H9 (cell line): ENCODE data around the gene ALDH1A2. TPM values are rescaled to one million over a fixed set of nuclear protein-coding genes. Genes with fewer than 3 reads are reported as not detected.

Source experiments
- DNase-seq: peaks from one replicate; pipeline ENCODE4 v3.0.0-alpha.2; 2017
- H2AFZ ChIP-seq: one replicate; pipeline ENCODE4 v1.6.1; 2013; ENCODE audit warnings: mild to moderate bottlenecking, low read length, control low read depth, moderate library complexity
- H2AK5ac ChIP-seq: 2 replicates; pipeline ENCODE4 v1.6.1; 2013; ENCODE audit warnings: low read length, control low read depth, mixed read lengths; ENCODE audit not compliant: insufficient read length
- H2BK120ac ChIP-seq: one replicate; pipeline ENCODE4 v1.6.1; 2013; ENCODE audit warnings: low read depth, mild to moderate bottlenecking, low read length, control low read depth, inconsistent platforms; ENCODE audit not compliant: poor library complexity, severe bottlenecking
- H2BK12ac ChIP-seq: 2 replicates; pipeline ENCODE4 v1.6.1; 2013; ENCODE audit warnings: low read length, control low read depth, mixed read lengths, low read depth; ENCODE audit not compliant: insufficient read length
- H2BK15ac ChIP-seq: 2 replicates; pipeline ENCODE4 v1.6.1; 2013; ENCODE audit warnings: low read depth, low read length, control low read depth
- H2BK20ac ChIP-seq: one replicate; pipeline ENCODE4 v1.6.1; 2013; ENCODE audit warnings: low read depth, mild to moderate bottlenecking, low read length, control low read depth, inconsistent platforms; ENCODE audit not compliant: poor library complexity, severe bottlenecking
- H2BK5ac ChIP-seq: 2 replicates; pipeline ENCODE4 v1.6.1; 2013; ENCODE audit warnings: low read length, control low read depth, mixed read lengths; ENCODE audit not compliant: insufficient read length
- H3K14ac ChIP-seq: 2 replicates; pipeline ENCODE4 v1.6.1; 2013; ENCODE audit warnings: low read length, control low read depth; ENCODE audit not compliant: insufficient read depth
- H3K18ac ChIP-seq: 2 replicates; pipeline ENCODE4 v1.6.1; 2013; ENCODE audit warnings: low read depth, mild to moderate bottlenecking, mixed read lengths, low read length, control low read depth; ENCODE audit not compliant: insufficient read length
- H3K23ac ChIP-seq: 2 replicates; pipeline ENCODE4 v1.6.1; 2013; ENCODE audit warnings: low read length, control low read depth, mixed read lengths, low read depth; ENCODE audit not compliant: insufficient read length
- H3K23me2 ChIP-seq: 2 replicates; pipeline ENCODE4 v1.6.1; 2013; ENCODE audit warnings: low read depth, mild to moderate bottlenecking, mixed read lengths, low read length, control low read depth; ENCODE audit not compliant: insufficient read length, poor library complexity, severe bottlenecking
- H3K27ac ChIP-seq: 2 replicates; pipeline ENCODE4 v1.5.1; 2013; ENCODE audit warnings: low read length, control low read depth, mixed read lengths, low read depth; ENCODE audit not compliant: insufficient read length
- H3K27me3 ChIP-seq: 2 replicates; pipeline ENCODE4 v1.6.1; 2013; ENCODE audit warnings: low read length, control low read depth, inconsistent platforms; ENCODE audit not compliant: insufficient read depth
- H3K4ac ChIP-seq: 2 replicates; pipeline ENCODE4 v1.6.1; 2013; ENCODE audit warnings: low read depth, mild to moderate bottlenecking, control low read depth, inconsistent platforms, low read length, moderate library complexity
- H3K4me1 ChIP-seq: 2 replicates; pipeline ENCODE4 v1.6.1; 2013; ENCODE audit warnings: low read length, control low read depth, inconsistent platforms; ENCODE audit not compliant: insufficient read depth
- H3K4me2 ChIP-seq: 2 replicates; pipeline ENCODE4 v1.6.1; 2013; ENCODE audit warnings: low read length, control low read depth, mixed read lengths; ENCODE audit not compliant: insufficient read length, insufficient read depth
- H3K56ac ChIP-seq: 2 replicates; pipeline ENCODE4 v1.6.1; 2013; ENCODE audit warnings: low read depth, mild to moderate bottlenecking, mixed read lengths, low read length, control low read depth; ENCODE audit not compliant: insufficient read length
- H3K79me1 ChIP-seq: 2 replicates; pipeline ENCODE4 v1.6.1; 2013; ENCODE audit warnings: low read depth, mild to moderate bottlenecking, moderate library complexity, low read length, control low read depth, inconsistent platforms; ENCODE audit not compliant: insufficient read depth, poor library complexity, severe bottlenecking
- H3K79me2 ChIP-seq: 2 replicates; pipeline ENCODE4 v1.6.1; 2013; ENCODE audit warnings: low read length, control low read depth, inconsistent platforms; ENCODE audit not compliant: insufficient read depth
- H3K9ac ChIP-seq: 2 replicates; pipeline ENCODE4 v1.6.1; 2013; ENCODE audit warnings: low read length, control low read depth, mixed read lengths; ENCODE audit not compliant: insufficient read length; ENCODE audit errors: extremely low read depth
- H3K9me3 ChIP-seq: one replicate; pipeline ENCODE4 v1.6.1; 2013; ENCODE audit warnings: low read depth, low read length, inconsistent platforms; ENCODE audit not compliant: control insufficient read depth
- H3T11ph ChIP-seq: one replicate; pipeline ENCODE4 v1.6.1; 2013; ENCODE audit warnings: mild to moderate bottlenecking, low read length, control low read depth, inconsistent platforms
- H4K20me1 ChIP-seq: one replicate; pipeline ENCODE4 v1.6.1; 2013; ENCODE audit not compliant: control insufficient read depth, insufficient read length, insufficient read depth
- H4K5ac ChIP-seq: 2 replicates; pipeline ENCODE4 v1.6.1; 2013; ENCODE audit warnings: low read depth, mild to moderate bottlenecking, mixed read lengths, low read length, control low read depth; ENCODE audit not compliant: insufficient read length
- H4K8ac ChIP-seq: replicated peaks from 2 replicates; pipeline ENCODE4 v1.6.1; 2013; ENCODE audit warnings: low read length, control low read depth, mixed read lengths, low read depth; ENCODE audit not compliant: insufficient read length
- H4K91ac ChIP-seq: 2 replicates; pipeline ENCODE4 v1.6.1; 2013; ENCODE audit warnings: low read depth, mild to moderate bottlenecking, moderate library complexity, mixed read lengths, low read length, control low read depth; ENCODE audit not compliant: insufficient read length
- H3K27ac Mint-ChIP-seq, 3 experiments: 2 replicates in 2 of 3; 3 replicates in 1 of 3; pipeline ENCODE4 v1.8.0; 2020 to 2021; ENCODE audit warnings: mixed read lengths in 3 of 3, mild to moderate bottlenecking in 1 of 3, moderate library complexity in 1 of 3
- H3K27me3 Mint-ChIP-seq: 2 replicates; pipeline ENCODE4 v1.8.0; 2021; ENCODE audit warnings: low read depth, mild to moderate bottlenecking, moderate library complexity, mixed read lengths
- H3K36me3 Mint-ChIP-seq, 3 experiments: 2 replicates in 2 of 3; 3 replicates in 1 of 3; pipeline ENCODE4 v1.8.0; 2020 to 2021; ENCODE audit warnings: low read depth in 3 of 3, mixed read lengths in 3 of 3; ENCODE audit not compliant: insufficient read depth in 1 of 3
- H3K4me1 Mint-ChIP-seq, 2 experiments: 2 replicates each; pipeline ENCODE4 v1.8.0; 2020; ENCODE audit warnings: mixed read lengths in 2 of 2
- H3K4me3 Mint-ChIP-seq, 2 experiments: 2 replicates in 1 of 2; 3 replicates in 1 of 2; pipeline ENCODE4 v1.8.0; 2020 to 2021; ENCODE audit warnings: mild to moderate bottlenecking in 2 of 2, mixed read lengths in 2 of 2, moderate library complexity in 1 of 2
- H3K9me3 Mint-ChIP-seq, 2 experiments: 2 replicates in 1 of 2; 3 replicates in 1 of 2; pipeline ENCODE4 v1.8.0; 2020; ENCODE audit warnings: mild to moderate bottlenecking in 2 of 2, mixed read lengths in 2 of 2, moderate library complexity in 1 of 2
- CTCF ChIP-seq: fragments of 200-600 bp; sonication (generic); conservative IDR thresholded peaks from 3 replicates; pipeline ENCODE4 v1.8.0; 2021; ENCODE audit warnings: antibody characterized with exemption, mild to moderate bottlenecking
- WGBS: extraction: QIAGEN DNeasy Blood & Tissue Kit; methylation state at CpG from one replicate; pipeline ENCODE4 v1.1.7; 2013; ENCODE audit warnings: missing lambda C conversion rate, low lambda C conversion rate, mixed read lengths; ENCODE audit not compliant: insufficient read length; ENCODE audit errors: extremely low coverage; 5-methylcytosine and 5-hydroxymethylcytosine counted together
- total RNA-seq: library from RNA; stranded (reverse); gene quantifications from 2 replicates; pipeline ENCODE4 v1.2.1, GENCODE V29; 2021

Gene ALDH1A2
- total RNA-seq, 1 experiment from 2014 or later = 0.72 TPM

- DNase-seq = no peak
- Mint-ChIP-seq H3K4me3 (no peak overlapping the region), H3K27ac (no peak overlapping the region), H3K27me3 (peaks cover 53% of the 10 kb centered on the region), H3K9me3 (no peaks in the 10 kb centered on the region), H3K4me1 (peaks cover 35 to 47% of the 10 kb centered on the region in 2 experiments), H3K36me3 (no peaks in the 10 kb centered on the region)
- H2BK5ac ChIP-seq = no peak overlapping the region
- no CpG with 5 or more reads among the region's 5 CpGs for WGBS
- no peak overlapping the region for H2BK15ac ChIP-seq
- H3K9me3 ChIP-seq = no peaks in the 10 kb centered on the region
- H3K4me1 ChIP-seq = peaks cover 4% of the 10 kb centered on the region; the same call in 1 of the 2 replicates
- no peak overlapping the region for H4K8ac ChIP-seq
- H2BK20ac ChIP-seq = no peak overlapping the region
- no peak overlapping the region for H3K4me2 ChIP-seq
- no peaks in the 10 kb centered on the region; the same call in 1 of the 2 replicates for H3K27me3 ChIP-seq
- no peak overlapping the region for H2BK120ac ChIP-seq
- no peak overlapping the region for H3K4ac ChIP-seq
- H3K18ac ChIP-seq = no peak overlapping the region
- H3K23me2 ChIP-seq = no peaks in the 10 kb centered on the region
- H4K91ac ChIP-seq = no peak overlapping the region
- no peak overlapping the region for H2BK12ac ChIP-seq
- no peak overlapping the region for H4K5ac ChIP-seq
- no peak overlapping the region for H2AK5ac ChIP-seq
- H3K56ac ChIP-seq = no peak overlapping the region
- H3K79me1 ChIP-seq = no peaks in the 10 kb centered on the region
- H3K79me2 ChIP-seq = no peaks in the 10 kb centered on the region
- no peak overlapping the region for H3T11ph ChIP-seq
- no peak for TF ChIP-seq CTCF
- H3K9ac ChIP-seq = no peak overlapping the region
- H2AFZ ChIP-seq = no peak overlapping the region
- H4K20me1 ChIP-seq = no peaks in the 10 kb centered on the region
- no peak overlapping the region for H3K23ac ChIP-seq
- no peak overlapping the region for H3K14ac ChIP-seq
- no peak overlapping the region for H3K27ac ChIP-seq
These were observed 13.2 kb downstream of the ALDH1A2 start for GRCh38 chr15:58052334-58052733.
